Calu3 (cell line): Measurements from ENCODE around the gene PRR20B. TPM values are rescaled to one million over a fixed set of nuclear protein-coding genes. Genes with fewer than 3 reads are reported as not detected.

Experiments
- BruUV-seq: library from RNA; stranded (reverse); fragments of 400-500 nt; replicated peaks from 2 replicates; lab custom pipeline; 2021; lab: Mats Ljungman, UMichigan
- CTCF ChIA-PET: fragments of 300-600 bp; sonication (Branson Sonifier 250); formaldehyde crosslinking; loops from one replicate; lab custom pipeline; 2022; ENCODE audit warnings: antibody characterized with exemption; lab: Charles Lee
- DNase-seq: peaks from one replicate; pipeline ENCODE4 v3.0.0; 2022
- H3K27ac Mint-ChIP-seq: one replicate; pipeline ENCODE4 v1.8.0; 2022; ENCODE audit warnings: mixed read lengths; ENCODE audit not compliant: unreplicated experiment
- H3K27me3 Mint-ChIP-seq: one replicate; pipeline ENCODE4 v1.8.0; 2022; ENCODE audit warnings: mixed read lengths; ENCODE audit not compliant: unreplicated experiment
- H3K36me3 Mint-ChIP-seq: one replicate; pipeline ENCODE4 v1.8.0; 2022; ENCODE audit warnings: mild to moderate bottlenecking, moderate library complexity, mixed read lengths; ENCODE audit not compliant: insufficient read depth, unreplicated experiment
- H3K4me1 Mint-ChIP-seq: one replicate; pipeline ENCODE4 v1.8.0; 2022; ENCODE audit warnings: mild to moderate bottlenecking, low read depth, mixed read lengths; ENCODE audit not compliant: unreplicated experiment
- H3K4me3 Mint-ChIP-seq: one replicate; pipeline ENCODE4 v1.8.0; 2022; ENCODE audit warnings: mild to moderate bottlenecking, low read depth, moderate library complexity, mixed read lengths; ENCODE audit not compliant: unreplicated experiment
- H3K9me3 Mint-ChIP-seq: one replicate; pipeline ENCODE4 v1.8.0; 2022; ENCODE audit warnings: low read depth, mixed read lengths; ENCODE audit not compliant: unreplicated experiment
- CTCF ChIP-seq: fragments of 200-600 bp; IDR thresholded peaks from one replicate; pipeline ENCODE4 v1.8.0; 2022; ENCODE audit warnings: antibody characterized with exemption; ENCODE audit not compliant: unreplicated experiment
- intact Hi-C: fragments of 100-400 bp; cut with micrococcal nuclease; formaldehyde crosslinking; loops from one replicate; pipeline ENCODE4 v1.10.0; 2022; ENCODE audit not compliant: unreplicated experiment
- total RNA-seq: library from RNA; stranded (reverse); gene quantifications from 2 replicates; pipeline ENCODE4 v1.2.3, GENCODE V29; 2022

The PRR20B gene
- total RNA-seq, 1 experiment from 2014 or later, result not detected

GRCh38 chr13:57191667-57192066 lies 44.4 kb downstream of the PRR20B start:
- DNase-seq, result no peak
- H3K27me3 Mint-ChIP-seq, result no peaks in the 10 kb centered on the region
- H3K4me3 Mint-ChIP-seq, result no peak overlapping the region
- H3K36me3 Mint-ChIP-seq, result no peaks in the 10 kb centered on the region
- CTCF ChIA-PET, result no interaction called here
- H3K9me3 Mint-ChIP-seq, result no peaks in the 10 kb centered on the region
- no peak for TF ChIP-seq CTCF
- intact Hi-C loops, result no loop called here
- H3K27ac Mint-ChIP-seq, result no peak overlapping the region
- no peaks in the 10 kb centered on the region for H3K4me1 Mint-ChIP-seq
- no TSS peak for BruUV-seq

Other genes starting within 250 kb of the PRR20B start
- not detected in 2 replicates for gene PRR20A, start 6.6 kb upstream of the PRR20B start, total RNA-seq
- gene PRR20C, start 6.6 kb downstream of the PRR20B start, total RNA-seq, result not detected in 2 replicates
- gene PRR20D, start 13.1 kb downstream of the PRR20B start, total RNA-seq, result not detected in 2 replicates
- not detected in 2 replicates for gene PRR20E, start 19.7 kb downstream of the PRR20B start, total RNA-seq